NCI-H1694 (cell line): ENCODE measurements around the gene PKN3.
"Not testable (repeated sequence)": the region's sequence is repeated elsewhere in the genome, so short reads cannot be mapped to it uniquely, and the experiment has no call there.

Experiments used
- DNase-seq: peaks from one replicate; lab custom pipeline; 2025; lab: John Stamatoyannopoulos, UW

PKN3 gene

GRCh38 chr9:128693738-128694137 lies 8.6 kb upstream of the PKN3 start:
- not testable (repeated sequence) for DNase-seq

- DNase-seq = no peak
These were observed 8.0 kb upstream of the PKN3 start for GRCh38 chr9:128694344-128694743.

- no peak for DNase-seq
These were observed 5.2 kb upstream of the PKN3 start for GRCh38 chr9:128696923-128697707.

GRCh38 chr9:128699096-128699795 lies 3.1 kb upstream of the PKN3 start:
- not testable (repeated sequence) for DNase-seq

- no peak for DNase-seq
These were observed 962 bp upstream of the PKN3 start for GRCh38 chr9:128701227-128701854.

- peak; percentile 32 for DNase-seq
These were observed 779 bp downstream of the PKN3 start for GRCh38 chr9:128702949-128703615.

GRCh38 chr9:128703616-128704355 lies 1.5 kb downstream of the PKN3 start:
- DNase-seq = no peak

GRCh38 chr9:128704356-128704670 lies 2.0 kb downstream of the PKN3 start:
- DNase-seq = no peak

- DNase-seq = no peak
These were observed 3.0 kb downstream of the PKN3 start for GRCh38 chr9:128705051-128705965.

- DNase-seq = no peak
These were observed 3.7 kb downstream of the PKN3 start for GRCh38 chr9:128706045-128706444.

- no peak for DNase-seq
These were observed 4.5 kb downstream of the PKN3 start for GRCh38 chr9:128706671-128707381.

GRCh38 chr9:128707446-128707845 lies 5.1 kb downstream of the PKN3 start:
- no peak for DNase-seq

- DNase-seq = no peak
These were observed 10.4 kb downstream of the PKN3 start for GRCh38 chr9:128712451-128713410.

- DNase-seq = no peak
These were observed 11.1 kb downstream of the PKN3 start for GRCh38 chr9:128713411-128713780.

GRCh38 chr9:128713941-128714573 lies 11.8 kb downstream of the PKN3 start:
- DNase-seq = no peak

- DNase-seq = no peak
These were observed 12.5 kb downstream of the PKN3 start for GRCh38 chr9:128714586-128715435.

GRCh38 chr9:128715436-128715750 lies 13.1 kb downstream of the PKN3 start:
- no peak for DNase-seq
